K562 (cell line): ENCODE data around the gene BRICD5. TPM values are rescaled to one million over a fixed set of nuclear protein-coding genes. Genes with fewer than 3 reads are reported as not detected.

Source experiments
- ATAC-seq: fragments of 200-7000 bp; cut with Tn5 transposase; 3 replicates; pipeline ENCODE4 v1.9.1; 2020; ENCODE audit warnings: moderate library complexity
- BruUV-seq: library from RNA; stranded (reverse); fragments of 400-500 nt; replicated peaks from 2 replicates; lab custom pipeline; 2021; lab: Mats Ljungman, UMichigan
- CTCF ChIA-PET: fragments of 300-600 bp; formaldehyde crosslinking; extraction: SDS; loops from one replicate; lab custom pipeline; 2021; ENCODE audit warnings: low intra/inter-chr PET ratio; lab: Yijun Ruan, JAX
- POLR2A ChIA-PET: fragments of 300-600, 350-650 bp; sonication (Branson Sonifier 250); formaldehyde crosslinking; extraction: SDS; loops from one replicate; lab custom pipeline; 2021; ENCODE audit warnings: antibody characterized with exemption, inconsistent platforms; lab: Yijun Ruan, JAX
- DNase-seq, 4 experiments: peaks; one replicate each; pipeline versions ENCODE4 v3.0.0 to v3.0.0-alpha.2; 2011 to 2018; ENCODE audit warnings: low spot score in 3 of 4, mixed read lengths in 3 of 4; ENCODE audit errors: extremely low read depth in 1 of 4
- FAIRE-seq: peaks from 2 replicates; lab custom pipeline; 2011; peaks lifted over from hg19 to GRCh38; lab: Jason Lieb, UNC
- H2AFZ ChIP-seq: 2 replicates; pipeline ENCODE4 v1.6.0; 2011; ENCODE audit warnings: low read depth, low read length, control low read depth, inconsistent platforms
- H3K27ac ChIP-seq: fragments of 200-600 bp; 3 replicates; pipeline ENCODE4 v1.8.0; 2011; ENCODE audit warnings: low read depth, mild to moderate bottlenecking, control low read depth, inconsistent platforms, low read length, moderate library complexity, mixed read lengths; ENCODE audit errors: extremely low read depth
- H3K27me3 ChIP-seq, 2 experiments: fragments of 300-600 bp in 1 of 2; 2 replicates in 1 of 2; 3 replicates in 1 of 2; pipeline versions ENCODE4 v1.6.0 to v1.8.0; 2011; ENCODE audit warnings: inconsistent platforms in 2 of 2, low read length in 2 of 2, mild to moderate bottlenecking in 1 of 2, mixed read lengths in 1 of 2, moderate library complexity in 1 of 2; ENCODE audit not compliant: control insufficient read depth in 2 of 2, insufficient read depth in 2 of 2
- H3K36me3 ChIP-seq: fragments of 300-600 bp; 3 replicates; pipeline ENCODE4 v1.8.0; 2011; ENCODE audit warnings: mild to moderate bottlenecking, low read length, inconsistent platforms; ENCODE audit not compliant: control insufficient read depth, insufficient read depth
- H3K4me1 ChIP-seq, 2 experiments: fragments of 200-600 bp in 1 of 2; replicated peaks in 1 of 2; 2 replicates in 1 of 2; 3 replicates in 1 of 2; pipeline versions ENCODE4 v1.5.1 to v1.8.0; 2011; ENCODE audit warnings: inconsistent platforms in 2 of 2, low read length in 2 of 2, mild to moderate bottlenecking in 1 of 2, mixed read lengths in 1 of 2, moderate library complexity in 1 of 2; ENCODE audit not compliant: control insufficient read depth in 2 of 2, insufficient read depth in 2 of 2
- H3K4me2 ChIP-seq: 2 replicates; pipeline ENCODE4 v1.6.1; 2011; ENCODE audit warnings: low read length, control low read depth, inconsistent platforms, mixed read lengths; ENCODE audit not compliant: insufficient read depth
- H3K4me3 ChIP-seq: fragments of 200-600 bp; sonication (generic), shearing (Covaris generic); 2 replicates; pipeline ENCODE4 v1.5.1; 2016; ENCODE audit warnings: control low read depth, inconsistent platforms
- H3K79me2 ChIP-seq: fragments of 200-600 bp; 3 replicates; pipeline ENCODE4 v1.8.0; 2011; ENCODE audit warnings: low read length, inconsistent platforms; ENCODE audit not compliant: control insufficient read depth, insufficient read depth
- H3K9ac ChIP-seq, 2 experiments: 2 replicates each; pipeline versions ENCODE4 v1.6.0 to v1.6.1; 2011; ENCODE audit warnings: low read depth in 2 of 2, low read length in 2 of 2, control low read depth in 1 of 2, inconsistent platforms in 1 of 2, mild to moderate bottlenecking in 1 of 2, mixed read lengths in 1 of 2; ENCODE audit not compliant: insufficient read depth in 1 of 2
- H3K9me1 ChIP-seq: one replicate; pipeline ENCODE4 v1.6.0; 2011; ENCODE audit warnings: inconsistent platforms, mild to moderate bottlenecking, low read length, moderate library complexity; ENCODE audit not compliant: control insufficient read depth, insufficient read depth
- H3K9me3 ChIP-seq: replicated peaks from 2 replicates; pipeline ENCODE4 v1.5.1; 2011; ENCODE audit warnings: low read depth, low read length, inconsistent platforms; ENCODE audit not compliant: control insufficient read depth, insufficient read depth
- H4K20me1 ChIP-seq: replicated peaks from 2 replicates; pipeline ENCODE4 v1.6.1; 2011; ENCODE audit warnings: low read length, inconsistent platforms, mixed read lengths; ENCODE audit not compliant: control insufficient read depth, insufficient read depth
- ARID3B ChIP-seq: fragments of 250-450 bp; sonication (Bioruptor Pico); IDR thresholded peaks from 2 replicates; pipeline ENCODE4 v1.4.0; 2020; ENCODE audit warnings: borderline replicate concordance
- EGR1 ChIP-seq: fragments of 450-650 bp; conservative IDR thresholded peaks from 2 replicates; pipeline ENCODE4 v1.6.1; 2017; ENCODE audit warnings: mild to moderate bottlenecking
- HDGF ChIP-seq: fragments of 450-650 bp; IDR thresholded peaks from 2 replicates; pipeline ENCODE4 v1.6.1; 2016
- NKRF ChIP-seq: fragments of 450-650 bp; IDR thresholded peaks from 2 replicates; pipeline ENCODE4 v1.6.1; 2016; ENCODE audit warnings: borderline replicate concordance
- PREB ChIP-seq: sonication (generic); formaldehyde crosslinking; IDR thresholded peaks from 2 replicates; pipeline ENCODE4 v1.8.1; 2023; ENCODE audit warnings: mild to moderate bottlenecking, missing genetic modification reagents
- RBM14 ChIP-seq: fragments of 200-400 bp; formaldehyde crosslinking; IDR thresholded peaks from 2 replicates; pipeline ENCODE4 v1.6.1; 2018; ENCODE audit warnings: low read depth, mild to moderate bottlenecking, low read length, moderate library complexity, borderline replicate concordance; ENCODE audit not compliant: insufficient read depth
- U2AF1 ChIP-seq: fragments of 200-400 bp; formaldehyde crosslinking; optimal IDR thresholded peaks from 2 replicates; pipeline ENCODE3; 2017; ENCODE audit warnings: mild to moderate bottlenecking, low read depth, low read length, moderate library complexity
- ZNF76 ChIP-seq: fragments of 250-450 bp; sonication (Bioruptor Pico); IDR thresholded peaks from 2 replicates; pipeline ENCODE4 v1.4.0; 2020; ENCODE audit warnings: mild to moderate bottlenecking, moderate library complexity, borderline replicate concordance
- WGBS: fragments of 100-300 bp; shearing (Covaris generic); methylation state at CpG from one replicate; pipeline ENCODE4 v1.1.6; 2016; ENCODE audit warnings: low coverage, mixed read lengths; ENCODE audit not compliant: insufficient coverage; ENCODE audit errors: missing lambda C conversion rate; 5-methylcytosine and 5-hydroxymethylcytosine counted together
- in situ Hi-C: fragments of 300-500 bp; cut with MboI; formaldehyde crosslinking; loops from 4 replicates; pipeline ENCODE4 v1.15.0; 2018; ENCODE audit warnings: inconsistent platforms, mixed read lengths
- intact Hi-C: fragments of 100-400 bp; cut with micrococcal nuclease; formaldehyde crosslinking; loops from 2 replicates; pipeline ENCODE4 v1.14.2; 2022
- polyA plus RNA-seq, 8 experiments: library from polyadenylated mRNA; depleted of rRNA in 4 of 8; stranded (reverse) in 5 of 8; unstranded in 3 of 8; fragments of >200 nt; fragmentation: Nextera tagmentation in 2 of 8; fragmentation: Illumina TruSeq in 1 of 8; extraction: Ambion mirVana in 2 of 8; extraction: Trizol in 1 of 8; gene quantifications; 2 replicates each; pipeline versions ENCODE4 v1.2.1 to v1.2.3, GENCODE V29; 2011 to 2014; ENCODE audit warnings: inconsistent platforms in 1 of 8, missing spikeins in 1 of 8
- total RNA-seq, 7 experiments: library from RNA; depleted of rRNA in 6 of 7; stranded (reverse); fragments of >200 nt in 6 of 7; fragmentation: Illumina TruSeq in 2 of 7; extraction: Trizol in 2 of 7; gene quantifications; 2 replicates each; pipeline versions ENCODE4 v1.2.1 to v1.2.3, GENCODE V29; 2011 to 2021; ENCODE audit warnings: low replicate concordance in 1 of 7

BRICD5 gene
- total and polyA plus RNA-seq, 9 of the 15 experiments (the other 6 are each of a cell fraction or from before 2014, with no cell fraction given), result 0.24 to 15.1 (median 2.4) TPM; not detected in 1

DNA sequence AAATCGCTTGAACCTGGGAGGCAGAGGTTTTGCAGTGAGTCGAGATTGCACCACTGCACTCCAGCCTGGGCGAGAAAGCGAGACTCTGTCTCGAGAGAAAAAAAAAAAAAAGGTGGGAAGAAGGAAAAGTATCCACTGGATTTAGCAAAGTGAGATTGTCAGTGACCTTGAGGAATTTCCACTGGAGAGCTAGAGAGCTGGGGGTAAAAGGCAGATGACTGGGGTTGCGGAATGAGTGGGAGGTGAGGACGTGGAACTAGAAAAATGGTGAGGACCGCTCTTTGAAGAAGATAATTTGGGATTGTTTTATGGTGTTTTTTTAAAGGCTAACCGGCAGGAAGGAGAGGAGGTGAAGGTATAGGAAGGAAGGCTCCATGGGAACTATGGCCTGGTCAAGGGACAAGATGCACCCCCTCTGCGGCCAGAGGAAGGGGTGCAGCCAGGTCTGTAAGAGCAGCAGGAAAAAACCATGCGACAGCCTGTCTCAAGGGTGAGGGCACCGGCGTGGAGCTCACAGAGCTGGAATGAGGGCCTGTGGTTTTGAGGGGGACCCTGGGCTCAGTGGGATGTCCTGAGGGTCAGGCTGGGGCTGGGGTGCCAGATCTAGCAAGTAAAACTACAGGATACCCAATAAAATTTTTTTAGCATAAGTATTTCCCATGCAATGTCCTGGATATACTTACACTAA, 6.1 kb downstream of the BRICD5 start:
- Histone ChIP-seq H3K4me1 (peaks cover 9 to 57% of the 10 kb centered on the region in 2 experiments; a peak in 4 of 5 replicates), H3K9me3 (no peaks in the 10 kb centered on the region), H3K27ac (peak overlapping the region; percentile 93), H3K9ac (peak overlapping the region; percentile 92 to 96), H3K4me2 (peak overlapping the region; percentile 92), H3K79me2 (peaks cover 34% of the 10 kb centered on the region), H2AFZ (peak overlapping the region; percentile 100), H3K36me3 (peaks cover 30% of the 10 kb centered on the region; the same call in 1 of the 3 replicates), H3K9me1 (no peaks in the 10 kb centered on the region), H3K4me3 (peak overlapping the region; percentile 84), H4K20me1 (no peaks in the 10 kb centered on the region; the same call in 1 of the 2 replicates), H3K27me3 (no peaks in the 10 kb centered on the region)
- WGBS, result 51% methylated on average over 9 of the region's 13 CpGs
- intact Hi-C loops (no loop called here), in situ Hi-C loops (no loop called here)
- ATAC-seq (peak; percentile 8), DNase-seq (peak; percentile 42 to 53 (median 42)), FAIRE-seq (peak; percentile 56)
- ChIA-PET POLR2A (interaction anchor here (0.5 to 1.4 kb wide), 5 partner anchors 10 to 71 kb away, joined by 3 to 15 read pairs (median 3); partner anchors contain the start of gene TRAF7), CTCF (no interaction called here)
- BruUV-seq, result TSS peak; percentile 81
- TF ChIP-seq HDGF (0 out of 2 replicates have a peak, but pooled peaks have one; percentile 41), EGR1 (0 out of 2 replicates have a peak, but pooled peaks have one; percentile 25), U2AF1 (peak; percentile 3), RBM14 (no peak), NKRF (no peak), ZNF76 (CRISPR knock-in tag) (no peak), PREB (CRISPR knock-in tag) (0 out of 2 replicates have a peak, but pooled peaks have one; percentile 79), ARID3B (CRISPR knock-in tag) (no peak)
